ENCODE results near the gene SPTBN1.

The SPTBN1 gene

DNA sequence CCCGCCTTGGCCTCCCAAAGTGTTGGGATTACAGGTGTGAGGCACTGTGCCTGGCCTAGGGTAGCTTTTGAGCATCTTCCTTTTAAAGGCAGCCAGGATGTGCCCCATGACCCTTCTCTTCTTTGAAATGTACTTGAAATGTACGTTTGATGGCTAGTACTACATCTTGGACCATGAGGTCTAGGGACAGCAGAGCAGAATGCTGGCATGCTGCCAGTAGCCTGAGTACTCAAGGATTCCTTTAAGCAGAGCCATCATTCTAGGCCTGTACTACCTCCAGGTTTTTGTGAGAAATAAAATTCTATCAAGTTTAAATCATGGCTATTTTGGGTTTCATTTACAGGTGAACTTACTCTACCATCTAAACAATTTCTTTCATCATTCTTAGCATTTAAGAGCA, 264.4 kb downstream of the SPTBN1 start:
- no peaks in the 10 kb centered on the region for H3K36me3 ChIP-seq (ENCODE audit: insufficient read depth, low read length)
- no peak for TF ChIP-seq EZH2 (IDR thresholded peaks at IDR 0.05; ENCODE audit: borderline replicate concordance, low read length)
- H3K9me3 ChIP-seq (ENCODE audit: low read length), result peaks cover 4% of the 10 kb centered on the region; the same call in 1 of the 2 replicates
- H3K4me3 ChIP-seq (ENCODE audit: low read depth, low read length, poor library complexity, severe bottlenecking), result no peak overlapping the region
- no peak overlapping the region for H2AFZ ChIP-seq (ENCODE audit: low read length)
- no peak overlapping the region for H3K27ac ChIP-seq (ENCODE audit: low read depth, low read length, poor library complexity, severe bottlenecking)
- 0 out of 2 replicates have a peak, but pooled peaks cover 2% of the 10 kb centered on the region for H3F3A ChIP-seq (ENCODE audit: insufficient read depth, low read length)
- H3K9ac ChIP-seq (ENCODE audit: low read length), result no peak overlapping the region
- no peaks in the 10 kb centered on the region for H3K9me2 ChIP-seq (ENCODE audit: low read depth, low read length)
- no peaks in the 10 kb centered on the region for H4K20me1 ChIP-seq (ENCODE audit: insufficient read depth, low read length)
- H3K79me2 ChIP-seq (ENCODE audit: insufficient read depth, low read length), result peaks cover 3% of the 10 kb centered on the region; the same call in 1 of the 2 replicates
- H3K27me3 ChIP-seq (ENCODE audit: insufficient read depth, low read length), result no peaks in the 10 kb centered on the region
- no peak overlapping the region for H3K4me2 ChIP-seq (ENCODE audit: low read length)
- H3K4me1 ChIP-seq (ENCODE audit: insufficient read depth, low read length, severe bottlenecking), result peaks cover 15% of the 10 kb centered on the region

Data from OCI-LY1 (cell line).